ENCODE results near the gene ELP1. TPM values are rescaled to one million over a fixed set of nuclear protein-coding genes. Genes with fewer than 3 reads are reported as not detected.

ELP1 gene
- total and polyA plus RNA-seq, 2 experiments from 2014 or later: 14.5 to 24.1 TPM

DNA sequence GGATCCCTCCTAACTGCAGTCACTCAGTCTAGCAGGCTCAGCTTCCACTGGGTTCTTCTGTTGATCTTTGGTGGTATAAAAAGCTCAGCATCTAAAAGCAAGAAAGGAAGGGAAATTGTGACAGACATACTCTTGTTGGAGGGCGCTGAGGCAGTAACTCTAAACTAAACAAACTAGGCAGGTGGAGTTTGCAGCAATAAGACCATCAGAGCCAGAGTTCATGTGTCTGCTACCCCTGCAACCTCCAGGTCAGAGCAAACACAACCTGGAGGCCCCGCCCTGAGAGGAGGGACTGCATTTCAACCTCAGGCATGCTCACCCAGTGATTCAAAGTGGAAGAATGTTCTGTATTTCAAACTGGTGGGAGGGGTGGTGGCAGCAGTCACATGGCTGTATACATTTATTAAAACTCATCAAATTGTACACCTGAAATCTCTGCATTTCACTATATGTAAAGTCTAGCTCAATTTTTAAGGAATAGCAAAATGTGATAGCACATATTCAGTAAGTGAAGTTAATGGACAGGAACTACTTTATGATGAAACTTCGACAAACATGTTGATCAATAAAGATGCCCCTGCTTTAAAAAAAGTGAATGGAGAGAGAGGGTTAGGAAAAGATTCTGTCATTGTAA, 64.7 kb downstream of the ELP1 start:
- Histone ChIP-seq H3F3A (ENCODE audit: insufficient read depth) (no peaks in the 10 kb centered on the region), H3K4me2 (ENCODE audit: unreplicated experiment) (no peak overlapping the region), H3K27me3 (replicated peaks; ENCODE audit: insufficient read depth) (no peaks in the 10 kb centered on the region), H3K9me3 (ENCODE audit: low read depth) (no peaks in the 10 kb centered on the region), H3K36me3 (ENCODE audit: low read depth) (peaks cover 25% of the 10 kb centered on the region; the same call in 1 of the 2 replicates), H3K79me2 (ENCODE audit: insufficient read depth) (no peaks in the 10 kb centered on the region), H4K20me1 (ENCODE audit: insufficient read depth) (no peaks in the 10 kb centered on the region), H2AFZ (no peak overlapping the region), H3K4me1 (ENCODE audit: insufficient read depth) (peaks cover 9% of the 10 kb centered on the region), H3K4me3 (no peak overlapping the region), H3K9me2 (ENCODE audit: insufficient read depth) (no peaks in the 10 kb centered on the region), H3K27ac (no peak overlapping the region), H3K9ac (no peak overlapping the region)
- WGBS, 2 experiments (ENCODE audit: low coverage in 1 of 2, low lambda C conversion rate in 2 of 2, missing lambda C conversion rate in 2 of 2): 66 to 67% methylated on average over 3 of the region's 3 CpGs
- no peak for TF ChIP-seq EZH2phosphoT487 (IDR thresholded peaks at IDR 0.05; ENCODE audit: insufficient read depth, low read depth)
- TF ChIP-seq EZH2 (IDR thresholded peaks at IDR 0.05; ENCODE audit: insufficient read depth, poor library complexity, severe bottlenecking): no peak
- in situ Hi-C loops (cut with MboI): no loop called here
- DNase-seq: peak; percentile 65

- no peaks in the 10 kb centered on the region for H3K27me3 ChIP-seq (replicated peaks; ENCODE audit: insufficient read depth)
- no peak overlapping the region for H3K4me3 ChIP-seq
- in situ Hi-C loops (cut with MboI): no loop called here
- H3K9me2 ChIP-seq (ENCODE audit: insufficient read depth): no peaks in the 10 kb centered on the region
- H3K27ac ChIP-seq: no peak overlapping the region
- H3K79me2 ChIP-seq (ENCODE audit: insufficient read depth): no peaks in the 10 kb centered on the region
- no peak overlapping the region for H3K9ac ChIP-seq
- H3F3A ChIP-seq (ENCODE audit: insufficient read depth): no peaks in the 10 kb centered on the region
- TF ChIP-seq EZH2 (IDR thresholded peaks at IDR 0.05; ENCODE audit: insufficient read depth, poor library complexity, severe bottlenecking) (no peak), EZH2phosphoT487 (IDR thresholded peaks at IDR 0.05; ENCODE audit: insufficient read depth, low read depth) (no peak)
- DNase-seq: no peak
- peaks cover 9% of the 10 kb centered on the region for H3K4me1 ChIP-seq (ENCODE audit: insufficient read depth)
- no peaks in the 10 kb centered on the region for H4K20me1 ChIP-seq (ENCODE audit: insufficient read depth)
- H2AFZ ChIP-seq: no peak overlapping the region
- H3K9me3 ChIP-seq (ENCODE audit: low read depth): no peaks in the 10 kb centered on the region
- H3K36me3 ChIP-seq (ENCODE audit: low read depth): peaks cover 12% of the 10 kb centered on the region; the same call in 1 of the 2 replicates
- H3K4me2 ChIP-seq (ENCODE audit: unreplicated experiment): no peak overlapping the region
- WGBS, 2 experiments (ENCODE audit: low coverage in 1 of 2, low lambda C conversion rate in 2 of 2, missing lambda C conversion rate in 2 of 2): 84 to 90% methylated on average over 4 of the region's 4 CpGs
Measured at GRCh38 chr9:108867829-108868228, 66.1 kb downstream of the ELP1 start.

DNA sequence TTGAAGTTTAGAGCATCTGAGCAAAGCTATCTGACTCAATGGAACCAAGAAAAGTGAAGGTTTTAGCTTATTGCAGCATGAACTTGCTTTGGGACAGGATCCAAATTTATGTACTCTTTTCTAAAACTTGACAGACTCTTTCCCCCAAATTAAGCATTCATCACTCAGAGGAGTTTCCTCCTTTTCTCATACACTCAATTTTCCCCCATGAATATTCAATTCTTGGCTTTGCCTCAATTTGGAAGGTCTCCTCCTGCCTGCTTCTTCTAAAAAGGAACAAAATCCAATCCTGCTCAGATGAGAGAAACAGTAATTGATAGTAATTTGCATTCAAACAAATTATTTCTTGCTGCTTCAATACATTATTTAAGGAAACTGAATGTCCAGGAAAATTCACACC, 66.8 kb downstream of the ELP1 start:
- H3K27me3 ChIP-seq (replicated peaks; ENCODE audit: insufficient read depth): no peaks in the 10 kb centered on the region
- no peaks in the 10 kb centered on the region for H3K9me3 ChIP-seq (ENCODE audit: low read depth)
- H3K9me2 ChIP-seq (ENCODE audit: insufficient read depth): no peaks in the 10 kb centered on the region
- H3K4me3 ChIP-seq: no peak overlapping the region
- in situ Hi-C loops (cut with MboI): no loop called here
- peaks cover 9% of the 10 kb centered on the region; the same call in 1 of the 2 replicates for H3K36me3 ChIP-seq (ENCODE audit: low read depth)
- H3F3A ChIP-seq (ENCODE audit: insufficient read depth): no peaks in the 10 kb centered on the region
- TF ChIP-seq EZH2 (IDR thresholded peaks at IDR 0.05; ENCODE audit: insufficient read depth, poor library complexity, severe bottlenecking) (no peak), EZH2phosphoT487 (IDR thresholded peaks at IDR 0.05; ENCODE audit: insufficient read depth, low read depth) (no peak)
- no peaks in the 10 kb centered on the region for H3K79me2 ChIP-seq (ENCODE audit: insufficient read depth)
- H3K4me2 ChIP-seq (ENCODE audit: unreplicated experiment): no peak overlapping the region
- DNase-seq: no peak
- no peak overlapping the region for H3K27ac ChIP-seq
- H2AFZ ChIP-seq: no peak overlapping the region
- H4K20me1 ChIP-seq (ENCODE audit: insufficient read depth): no peaks in the 10 kb centered on the region
- H3K4me1 ChIP-seq (ENCODE audit: insufficient read depth): peaks cover 9% of the 10 kb centered on the region
- H3K9ac ChIP-seq: no peak overlapping the region

DNA sequence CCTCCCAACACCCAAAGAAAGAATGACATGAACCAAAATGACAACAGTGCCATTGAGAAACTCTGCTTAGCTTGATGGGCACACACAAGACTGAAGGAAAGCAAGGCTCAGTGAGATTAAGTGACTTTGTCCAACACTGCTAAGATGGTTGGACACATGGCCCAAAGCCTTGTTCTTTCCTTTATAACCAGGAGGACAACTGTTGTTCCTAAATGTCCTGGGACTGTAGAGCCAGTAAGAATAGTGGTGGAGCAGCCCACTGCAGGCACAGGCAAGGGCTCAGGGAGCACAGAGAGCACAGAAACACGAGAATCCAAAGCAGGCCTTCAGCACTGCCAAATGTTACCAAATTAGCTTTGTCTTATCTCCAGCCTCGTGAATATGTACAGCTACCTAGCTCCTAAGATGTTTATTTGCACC, 67.9 kb downstream of the ELP1 start:
- H3K4me2 ChIP-seq (ENCODE audit: unreplicated experiment): no peak overlapping the region
- H3F3A ChIP-seq (ENCODE audit: insufficient read depth): no peaks in the 10 kb centered on the region
- no peak overlapping the region for H2AFZ ChIP-seq
- H3K4me1 ChIP-seq (ENCODE audit: insufficient read depth): peaks cover 9% of the 10 kb centered on the region
- no peaks in the 10 kb centered on the region for H3K9me2 ChIP-seq (ENCODE audit: insufficient read depth)
- H3K4me3 ChIP-seq: no peak overlapping the region
- no peaks in the 10 kb centered on the region for H3K27me3 ChIP-seq (replicated peaks; ENCODE audit: insufficient read depth)
- WGBS, 2 experiments (ENCODE audit: low coverage in 1 of 2, low lambda C conversion rate in 2 of 2, missing lambda C conversion rate in 2 of 2): 90% methylated on average over 2 of the region's 2 CpGs
- TF ChIP-seq EZH2 (IDR thresholded peaks at IDR 0.05; ENCODE audit: insufficient read depth, poor library complexity, severe bottlenecking): no peak
- no peak for TF ChIP-seq EZH2phosphoT487 (IDR thresholded peaks at IDR 0.05; ENCODE audit: insufficient read depth, low read depth)
- in situ Hi-C loops (cut with MboI): no loop called here
- no peak for DNase-seq
- H3K36me3 ChIP-seq (ENCODE audit: low read depth): no peaks in the 10 kb centered on the region
- H4K20me1 ChIP-seq (ENCODE audit: insufficient read depth): no peaks in the 10 kb centered on the region
- H3K9me3 ChIP-seq (ENCODE audit: low read depth): no peaks in the 10 kb centered on the region
- H3K9ac ChIP-seq: no peak overlapping the region
- no peaks in the 10 kb centered on the region for H3K79me2 ChIP-seq (ENCODE audit: insufficient read depth)
- H3K27ac ChIP-seq: no peak overlapping the region

DNA sequence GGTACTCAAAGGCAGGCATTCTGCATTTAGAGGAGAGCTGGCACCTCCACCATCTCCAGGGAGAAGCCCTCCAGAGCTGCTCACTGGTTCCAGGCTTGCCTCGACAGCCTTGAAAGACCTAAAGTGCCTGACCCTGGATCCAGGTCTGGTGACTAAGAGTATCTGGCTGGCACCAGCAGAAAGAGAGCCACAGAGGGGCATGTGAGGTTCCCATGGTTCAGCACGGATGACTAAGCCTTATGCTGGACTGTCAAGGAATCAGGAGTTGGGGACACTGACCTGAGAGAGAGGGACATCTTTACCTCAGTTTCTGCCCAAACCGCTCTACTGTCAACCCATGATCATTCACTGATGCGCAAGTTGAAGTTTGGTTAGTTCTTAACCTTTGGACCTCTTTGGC, 68.9 kb downstream of the ELP1 start:
- no peaks in the 10 kb centered on the region for H3K27me3 ChIP-seq (replicated peaks; ENCODE audit: insufficient read depth)
- no peak overlapping the region for H3K4me2 ChIP-seq (ENCODE audit: unreplicated experiment)
- no peaks in the 10 kb centered on the region for H3K79me2 ChIP-seq (ENCODE audit: insufficient read depth)
- no peak overlapping the region for H3K27ac ChIP-seq
- H3K9me3 ChIP-seq (ENCODE audit: low read depth): no peaks in the 10 kb centered on the region
- DNase-seq: peak; percentile 25
- WGBS, 2 experiments (ENCODE audit: low coverage in 1 of 2, low lambda C conversion rate in 2 of 2, missing lambda C conversion rate in 2 of 2): 75 to 86% methylated on average over 4 of the region's 4 CpGs
- no peaks in the 10 kb centered on the region for H3F3A ChIP-seq (ENCODE audit: insufficient read depth)
- in situ Hi-C loops (cut with MboI): no loop called here
- no peak for TF ChIP-seq EZH2 (IDR thresholded peaks at IDR 0.05; ENCODE audit: insufficient read depth, poor library complexity, severe bottlenecking)
- TF ChIP-seq EZH2phosphoT487 (IDR thresholded peaks at IDR 0.05; ENCODE audit: insufficient read depth, low read depth): no peak
- H3K4me3 ChIP-seq: no peak overlapping the region
- H4K20me1 ChIP-seq (ENCODE audit: insufficient read depth): no peaks in the 10 kb centered on the region
- H3K36me3 ChIP-seq (ENCODE audit: low read depth): no peaks in the 10 kb centered on the region
- H2AFZ ChIP-seq: no peak overlapping the region
- peaks cover 9% of the 10 kb centered on the region for H3K4me1 ChIP-seq (ENCODE audit: insufficient read depth)
- no peaks in the 10 kb centered on the region for H3K9me2 ChIP-seq (ENCODE audit: insufficient read depth)
- H3K9ac ChIP-seq: no peak overlapping the region
